Loucy (cell line): ENCODE results near the gene GRB14.

Experiments
- H2AFZ ChIP-seq: fragments of 200-600 bp; sonication (generic); 2 replicates; pipeline ENCODE4 v1.6.0; 2016; ENCODE audit warnings: antibody characterized with exemption, mild to moderate bottlenecking, low read length, moderate library complexity
- H3F3A ChIP-seq: fragments of 200-600 bp; 2 replicates; pipeline ENCODE4 v1.6.0; 2016; ENCODE audit warnings: antibody characterized with exemption, low read depth, mild to moderate bottlenecking
- H3K27me3 ChIP-seq: fragments of 200-600 bp; sonication (generic); 2 replicates; pipeline ENCODE4 v1.6.1; 2014; ENCODE audit warnings: low read length, mild to moderate bottlenecking; ENCODE audit not compliant: insufficient read depth, poor library complexity, severe bottlenecking
- H3K36me3 ChIP-seq: fragments of 200-600 bp; sonication (generic); 2 replicates; pipeline ENCODE4 v1.6.1; 2016; ENCODE audit warnings: low read length; ENCODE audit not compliant: insufficient read depth
- H3K4me1 ChIP-seq: fragments of 200-600 bp; sonication (generic); 2 replicates; pipeline ENCODE4 v1.5.1; 2014; ENCODE audit warnings: low read length, mild to moderate bottlenecking; ENCODE audit not compliant: insufficient read depth, poor library complexity, severe bottlenecking
- H3K4me2 ChIP-seq: fragments of 200-600 bp; sonication (generic); 2 replicates; pipeline ENCODE4 v1.6.0; 2014; ENCODE audit warnings: antibody characterized with exemption, low read length, low read depth, mild to moderate bottlenecking; ENCODE audit not compliant: poor library complexity, severe bottlenecking
- H3K4me3 ChIP-seq: fragments of 200-600 bp; sonication (generic); 2 replicates; pipeline ENCODE4 v1.5.1; 2014; ENCODE audit warnings: low read length, mild to moderate bottlenecking, mixed read lengths; ENCODE audit not compliant: poor library complexity, severe bottlenecking
- H3K79me2 ChIP-seq: fragments of 200-600 bp; sonication (generic); 2 replicates; pipeline ENCODE4 v1.6.1; 2014; ENCODE audit warnings: low read length; ENCODE audit not compliant: insufficient read depth
- H3K9ac ChIP-seq: fragments of 200-600 bp; sonication (generic); 2 replicates; pipeline ENCODE4 v1.6.0; 2014; ENCODE audit warnings: mild to moderate bottlenecking, low read depth, low read length, moderate library complexity; ENCODE audit not compliant: poor library complexity, severe bottlenecking
- H3K9me2 ChIP-seq: fragments of 200-600 bp; sonication (generic); replicated peaks from 2 replicates; pipeline ENCODE4 v1.6.1; 2016; ENCODE audit warnings: low read depth, low read length, mixed read lengths
- H3K9me3 ChIP-seq: fragments of 200-600 bp; sonication (generic); 2 replicates; pipeline ENCODE4 v1.6.1; 2014; ENCODE audit warnings: mild to moderate bottlenecking, antibody characterized with exemption, low read length, low read depth; ENCODE audit not compliant: insufficient read depth
- H4K20me1 ChIP-seq: fragments of 200-600 bp; sonication (generic); 2 replicates; pipeline ENCODE4 v1.6.0; 2014; ENCODE audit warnings: antibody characterized with exemption, low read length, mild to moderate bottlenecking; ENCODE audit not compliant: insufficient read depth, poor library complexity, severe bottlenecking
- EZH2phosphoT487 ChIP-seq: fragments of 200-600 bp; IDR thresholded peaks from 2 replicates; pipeline ENCODE4 v1.6.1; 2018; ENCODE audit warnings: antibody characterized with exemption, mild to moderate bottlenecking, moderate library complexity, borderline replicate concordance
- TF ChIP-seq, protein P1 (sequence below): fragments of 200-600 bp; sonication (generic); conservative IDR thresholded peaks from 2 replicates; pipeline ENCODE4 v1.5.1; 2014; ENCODE audit warnings: mild to moderate bottlenecking, antibody characterized with exemption, low read length

GRB14 gene

DNA sequence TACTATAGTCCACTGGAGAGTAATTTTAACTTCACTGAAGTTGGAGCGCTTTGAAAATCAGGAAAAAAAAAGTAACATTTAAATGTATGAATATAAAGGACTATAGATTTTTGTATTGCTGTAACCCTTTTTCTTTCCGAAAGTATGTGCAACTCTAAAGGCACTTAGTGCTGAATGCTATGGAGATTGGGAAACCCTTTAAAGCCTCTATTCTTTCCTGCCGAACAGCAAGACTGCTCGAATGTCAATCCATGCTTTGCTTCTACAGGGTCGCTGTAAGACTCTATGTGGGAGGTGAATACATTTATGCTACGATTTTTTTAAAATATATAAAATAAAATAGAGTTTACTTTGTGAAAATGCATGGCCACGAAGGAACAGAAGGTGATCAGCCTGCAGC, 825 bp downstream of the GRB14 start:
- no peaks in the 10 kb centered on the region for H3K36me3 ChIP-seq
- no peaks in the 10 kb centered on the region for H3K4me1 ChIP-seq
- H3F3A ChIP-seq, result no peaks in the 10 kb centered on the region
- no peaks in the 10 kb centered on the region for H3K79me2 ChIP-seq
- no peaks in the 10 kb centered on the region for H4K20me1 ChIP-seq
- no peak overlapping the region for H3K4me3 ChIP-seq
- no peak overlapping the region for H3K4me2 ChIP-seq
- no peak overlapping the region for H3K9ac ChIP-seq
- no peaks in the 10 kb centered on the region for H3K27me3 ChIP-seq
- no peaks in the 10 kb centered on the region for H3K9me3 ChIP-seq
- TF ChIP-seq, protein P1, sequence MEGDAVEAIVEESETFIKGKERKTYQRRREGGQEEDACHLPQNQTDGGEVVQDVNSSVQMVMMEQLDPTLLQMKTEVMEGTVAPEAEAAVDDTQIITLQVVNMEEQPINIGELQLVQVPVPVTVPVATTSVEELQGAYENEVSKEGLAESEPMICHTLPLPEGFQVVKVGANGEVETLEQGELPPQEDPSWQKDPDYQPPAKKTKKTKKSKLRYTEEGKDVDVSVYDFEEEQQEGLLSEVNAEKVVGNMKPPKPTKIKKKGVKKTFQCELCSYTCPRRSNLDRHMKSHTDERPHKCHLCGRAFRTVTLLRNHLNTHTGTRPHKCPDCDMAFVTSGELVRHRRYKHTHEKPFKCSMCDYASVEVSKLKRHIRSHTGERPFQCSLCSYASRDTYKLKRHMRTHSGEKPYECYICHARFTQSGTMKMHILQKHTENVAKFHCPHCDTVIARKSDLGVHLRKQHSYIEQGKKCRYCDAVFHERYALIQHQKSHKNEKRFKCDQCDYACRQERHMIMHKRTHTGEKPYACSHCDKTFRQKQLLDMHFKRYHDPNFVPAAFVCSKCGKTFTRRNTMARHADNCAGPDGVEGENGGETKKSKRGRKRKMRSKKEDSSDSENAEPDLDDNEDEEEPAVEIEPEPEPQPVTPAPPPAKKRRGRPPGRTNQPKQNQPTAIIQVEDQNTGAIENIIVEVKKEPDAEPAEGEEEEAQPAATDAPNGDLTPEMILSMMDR, result no peak
- TF ChIP-seq EZH2phosphoT487, result no peak
- no peaks in the 10 kb centered on the region for H3K9me2 ChIP-seq
- no peak overlapping the region for H2AFZ ChIP-seq

DNA sequence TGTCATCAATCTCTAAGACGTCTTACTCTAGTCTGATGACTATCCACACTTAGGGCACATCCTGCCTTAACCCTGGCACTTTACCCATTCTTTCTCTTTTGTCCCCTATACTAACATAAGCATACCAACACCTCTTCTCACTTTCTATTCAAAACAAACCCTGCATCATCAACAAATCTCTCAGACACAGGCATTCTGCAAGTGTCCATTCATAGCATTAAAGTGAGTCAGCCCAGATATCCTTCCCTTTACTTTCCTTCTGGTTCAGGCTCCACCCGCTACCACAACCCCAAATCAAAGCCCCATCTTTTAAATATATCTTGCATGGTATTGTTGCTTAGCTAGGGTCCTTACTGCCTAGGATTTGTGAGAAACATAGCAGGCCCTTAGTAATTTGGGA, 3.8 kb downstream of the GRB14 start:
- H3K36me3 ChIP-seq, result no peaks in the 10 kb centered on the region
- no peaks in the 10 kb centered on the region for H3F3A ChIP-seq
- H3K27me3 ChIP-seq, result no peaks in the 10 kb centered on the region
- H3K4me2 ChIP-seq, result no peak overlapping the region
- TF ChIP-seq, protein P1, result no peak
- TF ChIP-seq EZH2phosphoT487, result no peak
- H3K9me2 ChIP-seq, result no peaks in the 10 kb centered on the region
- H4K20me1 ChIP-seq, result no peaks in the 10 kb centered on the region
- H3K4me3 ChIP-seq, result no peak overlapping the region
- H3K4me1 ChIP-seq, result no peaks in the 10 kb centered on the region
- H2AFZ ChIP-seq, result no peak overlapping the region
- no peaks in the 10 kb centered on the region for H3K9me3 ChIP-seq
- no peak overlapping the region for H3K9ac ChIP-seq
- no peaks in the 10 kb centered on the region for H3K79me2 ChIP-seq

DNA sequence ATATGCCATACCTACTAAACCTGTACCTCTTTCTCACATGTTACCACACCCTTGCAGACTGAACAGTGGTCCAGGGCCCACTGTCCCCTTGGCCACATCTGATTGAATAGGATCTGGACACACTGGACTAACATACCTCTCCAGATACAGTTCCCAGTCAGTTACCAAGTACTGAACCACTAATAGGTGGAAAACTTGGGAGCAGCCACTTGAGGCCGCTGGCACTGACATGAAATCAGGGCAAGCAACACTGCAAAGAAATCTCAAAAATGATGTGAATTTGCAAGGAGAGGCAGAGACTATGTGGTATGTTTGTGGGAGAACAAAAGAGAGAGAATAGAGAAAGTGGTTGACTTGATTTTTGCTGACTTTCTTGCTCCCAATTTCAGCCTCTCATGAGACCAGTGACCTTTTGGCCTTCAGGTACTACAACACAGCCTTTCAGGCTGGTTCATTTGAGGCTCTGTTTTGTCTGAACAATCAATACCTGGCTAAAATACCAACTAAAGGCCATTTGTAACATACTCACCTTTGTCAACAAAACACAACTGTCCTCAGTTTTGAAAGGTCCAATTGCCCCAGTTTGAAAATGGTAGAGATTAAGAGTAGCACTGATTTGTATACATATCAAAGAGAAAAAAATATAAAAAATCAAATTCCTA, 7.8 kb downstream of the GRB14 start:
- Histone ChIP-seq H3F3A (no peaks in the 10 kb centered on the region), H3K9ac (no peak overlapping the region), H3K4me2 (no peak overlapping the region), H3K9me3 (no peaks in the 10 kb centered on the region), H3K36me3 (no peaks in the 10 kb centered on the region), H4K20me1 (no peaks in the 10 kb centered on the region), H3K4me1 (no peaks in the 10 kb centered on the region), H3K9me2 (no peaks in the 10 kb centered on the region), H2AFZ (no peak overlapping the region), H3K4me3 (no peak overlapping the region), H3K27me3 (no peaks in the 10 kb centered on the region), H3K79me2 (no peaks in the 10 kb centered on the region)
- TF ChIP-seq, protein P1, result no peak
- TF ChIP-seq EZH2phosphoT487, result no peak
